ENCODE measurements around the gene HCN3.

HCN3 gene

DNA sequence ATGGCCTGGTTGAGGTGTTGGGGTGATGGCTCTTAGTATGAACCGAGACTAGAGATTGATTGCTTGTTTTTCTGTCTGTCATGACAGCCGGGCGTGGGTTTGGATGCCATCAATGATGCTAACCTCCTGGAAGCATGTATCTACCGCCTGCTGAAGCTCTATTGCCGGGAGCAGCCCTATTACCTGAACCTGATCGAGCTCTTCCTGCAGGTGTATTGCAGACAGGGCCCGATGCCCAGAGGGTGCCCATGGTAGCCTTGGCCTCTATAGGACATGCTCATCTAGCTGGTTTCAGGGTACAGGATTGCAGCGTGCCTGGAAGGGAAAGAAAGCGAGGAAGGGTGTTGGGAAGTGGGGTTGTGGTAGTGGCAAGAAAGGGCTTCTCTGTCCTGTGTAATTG lies 40.8 kb downstream of the HCN3 start:
- H3K36me3 ChIP-seq (ENCODE audit: control insufficient read depth, insufficient read depth, low read length), result peaks cover 19% of the 10 kb centered on the region
- no peak for DNase-seq (ENCODE audit: extremely low read depth, insufficient read length)
- TF ChIP-seq, protein P1, sequence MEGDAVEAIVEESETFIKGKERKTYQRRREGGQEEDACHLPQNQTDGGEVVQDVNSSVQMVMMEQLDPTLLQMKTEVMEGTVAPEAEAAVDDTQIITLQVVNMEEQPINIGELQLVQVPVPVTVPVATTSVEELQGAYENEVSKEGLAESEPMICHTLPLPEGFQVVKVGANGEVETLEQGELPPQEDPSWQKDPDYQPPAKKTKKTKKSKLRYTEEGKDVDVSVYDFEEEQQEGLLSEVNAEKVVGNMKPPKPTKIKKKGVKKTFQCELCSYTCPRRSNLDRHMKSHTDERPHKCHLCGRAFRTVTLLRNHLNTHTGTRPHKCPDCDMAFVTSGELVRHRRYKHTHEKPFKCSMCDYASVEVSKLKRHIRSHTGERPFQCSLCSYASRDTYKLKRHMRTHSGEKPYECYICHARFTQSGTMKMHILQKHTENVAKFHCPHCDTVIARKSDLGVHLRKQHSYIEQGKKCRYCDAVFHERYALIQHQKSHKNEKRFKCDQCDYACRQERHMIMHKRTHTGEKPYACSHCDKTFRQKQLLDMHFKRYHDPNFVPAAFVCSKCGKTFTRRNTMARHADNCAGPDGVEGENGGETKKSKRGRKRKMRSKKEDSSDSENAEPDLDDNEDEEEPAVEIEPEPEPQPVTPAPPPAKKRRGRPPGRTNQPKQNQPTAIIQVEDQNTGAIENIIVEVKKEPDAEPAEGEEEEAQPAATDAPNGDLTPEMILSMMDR (IDR thresholded peaks at IDR 0.05; ENCODE audit: insufficient read depth, low read length, poor library complexity, severe bottlenecking), result no peak
- H3K4me3 ChIP-seq (replicated peaks; ENCODE audit: low read depth, low read length), result no peak overlapping the region
- H3K27me3 ChIP-seq (replicated peaks; ENCODE audit: control insufficient read depth, insufficient read depth, low read length), result no peaks in the 10 kb centered on the region

DNA sequence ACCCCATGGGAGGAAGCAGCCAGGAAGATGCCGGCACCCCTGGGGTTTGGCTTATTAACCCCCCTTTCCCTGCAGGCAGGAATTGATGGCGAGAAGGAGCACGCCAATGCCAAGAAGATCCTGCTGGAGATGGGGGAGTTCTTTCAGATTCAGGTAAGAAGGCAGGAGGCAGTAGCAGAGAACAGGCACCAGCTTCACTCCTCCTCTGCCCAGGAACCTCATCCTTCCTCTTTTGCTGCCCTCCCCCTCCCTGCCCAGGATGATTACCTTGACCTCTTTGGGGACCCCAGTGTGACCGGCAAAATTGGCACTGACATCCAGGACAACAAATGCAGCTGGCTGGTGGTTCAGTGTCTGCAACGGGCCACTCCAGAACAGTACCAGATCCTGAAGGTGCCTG lies 42.3 kb downstream of the HCN3 start:
- DNase-seq (ENCODE audit: extremely low read depth, insufficient read length), result no peak
- H3K36me3 ChIP-seq (ENCODE audit: control insufficient read depth, insufficient read depth, low read length), result peaks cover 17% of the 10 kb centered on the region
- TF ChIP-seq, protein P1 (IDR thresholded peaks at IDR 0.05; ENCODE audit: insufficient read depth, low read length, poor library complexity, severe bottlenecking), result no peak
- H3K4me3 ChIP-seq (replicated peaks; ENCODE audit: low read depth, low read length), result no peak overlapping the region
- H3K27me3 ChIP-seq (replicated peaks; ENCODE audit: control insufficient read depth, insufficient read depth, low read length), result no peaks in the 10 kb centered on the region

DNA sequence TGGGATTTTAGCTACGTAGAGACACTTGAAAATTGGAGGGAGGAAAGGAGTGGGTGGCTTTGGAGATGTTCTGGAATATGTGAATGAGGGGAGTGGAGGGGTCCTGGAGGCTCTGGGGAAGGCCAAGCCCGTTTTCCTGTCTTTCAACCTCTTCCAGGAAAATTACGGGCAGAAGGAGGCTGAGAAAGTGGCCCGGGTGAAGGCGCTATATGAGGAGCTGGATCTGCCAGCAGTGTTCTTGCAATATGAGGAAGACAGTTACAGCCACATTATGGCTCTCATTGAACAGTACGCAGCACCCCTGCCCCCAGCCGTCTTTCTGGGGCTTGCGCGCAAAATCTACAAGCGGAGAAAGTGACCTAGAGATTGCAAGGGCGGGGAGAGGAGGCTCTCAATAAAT lies 43.0 kb downstream of the HCN3 start:
- DNase-seq (ENCODE audit: extremely low read depth, insufficient read length), result no peak
- Histone ChIP-seq H3K27me3 (replicated peaks; ENCODE audit: control insufficient read depth, insufficient read depth, low read length) (no peaks in the 10 kb centered on the region), H3K36me3 (ENCODE audit: control insufficient read depth, insufficient read depth, low read length) (peaks cover 14% of the 10 kb centered on the region), H3K4me3 (replicated peaks; ENCODE audit: low read depth, low read length) (no peak overlapping the region)
- TF ChIP-seq, protein P1 (IDR thresholded peaks at IDR 0.05; ENCODE audit: insufficient read depth, low read length, poor library complexity, severe bottlenecking), result no peak

DNA sequence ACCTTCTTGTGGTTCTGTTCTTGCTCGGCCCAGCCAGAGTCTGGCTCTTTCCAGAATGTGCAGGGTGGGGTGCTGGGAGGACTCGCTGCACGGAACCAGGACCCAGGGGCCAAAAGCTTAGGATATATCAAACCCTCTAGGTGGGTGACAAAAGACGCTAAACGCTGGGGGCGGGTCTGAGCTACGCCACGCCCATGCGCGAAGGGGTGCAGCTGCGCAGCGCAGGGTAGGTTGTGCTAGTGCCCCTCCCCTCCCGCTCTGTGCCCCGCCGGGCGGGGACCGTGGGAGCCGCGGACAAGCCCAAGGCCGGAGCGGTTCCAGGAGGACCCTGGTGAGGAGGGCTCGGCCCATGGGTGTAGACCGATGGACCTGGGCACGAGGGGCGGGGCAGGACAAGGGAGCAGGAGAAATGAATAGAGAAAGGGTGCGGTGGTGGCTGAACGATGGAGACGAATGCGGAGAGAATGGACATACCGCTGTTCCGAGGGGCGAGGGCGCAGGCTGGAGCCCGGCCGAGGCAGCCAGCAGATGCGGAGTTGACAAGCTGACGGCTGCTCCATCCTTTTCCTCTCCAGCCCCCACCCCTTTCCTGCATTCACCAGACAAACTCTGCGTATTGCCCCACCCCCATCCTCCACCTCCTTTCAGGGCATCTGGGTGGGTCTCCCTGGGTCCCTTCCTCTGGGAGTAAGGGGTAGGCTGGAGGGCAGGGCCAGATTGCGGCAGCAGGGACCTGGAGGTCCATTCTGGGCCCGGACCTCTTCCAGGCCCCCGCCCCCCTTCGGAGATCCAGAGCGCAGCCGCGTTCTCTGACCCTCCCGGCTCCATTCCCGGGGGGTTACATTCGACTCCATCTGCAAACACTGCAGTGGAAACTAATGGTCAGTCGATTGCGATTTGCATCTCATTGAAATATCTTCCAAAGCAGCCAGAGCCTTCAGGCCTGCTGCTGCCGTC lies 43.7 kb downstream of the HCN3 start, which contains the start of gene RUSC1:
Gene RUSC1, plus strand, starts transcription at position 234 of the 957 bp plus-strand sequence. CDS start 880 bp downstream, outside the sequence.
- DNase-seq (ENCODE audit: extremely low read depth, insufficient read length), result peak; percentile 79
- peaks cover 14% of the 10 kb centered on the region for H3K36me3 ChIP-seq (ENCODE audit: control insufficient read depth, insufficient read depth, low read length)

DNA sequence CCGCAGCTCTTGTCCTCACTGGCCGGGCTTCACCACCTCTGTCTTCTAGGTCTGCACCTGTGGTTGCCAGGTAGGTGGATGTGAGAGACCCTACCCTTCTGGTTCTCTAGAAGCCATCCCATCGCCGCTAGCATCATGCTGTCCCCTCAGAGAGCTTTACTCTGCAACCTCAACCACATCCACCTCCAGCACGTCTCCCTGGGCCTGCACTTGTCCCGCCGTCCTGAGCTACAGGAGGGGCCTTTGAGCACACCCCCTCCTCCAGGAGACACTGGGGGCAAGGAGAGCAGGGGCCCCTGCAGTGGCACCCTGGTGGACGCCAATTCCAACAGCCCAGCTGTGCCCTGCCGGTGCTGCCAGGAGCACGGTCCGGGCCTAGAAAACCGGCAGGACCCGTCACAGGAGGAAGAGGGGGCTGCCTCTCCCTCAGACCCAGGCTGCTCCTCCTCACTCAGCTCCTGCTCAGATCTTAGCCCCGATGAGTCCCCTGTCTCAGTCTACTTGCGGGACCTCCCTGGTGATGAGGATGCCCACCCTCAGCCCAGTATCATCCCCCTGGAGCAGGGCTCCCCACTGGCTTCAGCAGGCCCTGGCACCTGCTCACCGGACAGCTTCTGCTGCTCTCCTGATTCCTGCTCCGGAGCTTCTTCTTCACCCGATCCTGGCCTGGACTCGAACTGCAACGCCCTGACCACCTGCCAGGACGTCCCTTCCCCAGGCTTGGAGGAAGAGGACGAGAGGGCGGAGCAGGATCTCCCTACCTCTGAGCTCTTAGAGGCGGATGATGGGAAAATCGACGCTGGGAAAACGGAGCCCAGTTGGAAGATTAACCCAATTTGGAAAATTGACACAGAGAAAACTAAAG lies 44.6 kb downstream of the HCN3 start:
- DNase-seq (ENCODE audit: extremely low read depth, insufficient read length), result peak; percentile 37
- H3K4me3 ChIP-seq (replicated peaks; ENCODE audit: low read depth, low read length), result peak overlapping the region; percentile 89; the same call in 1 of the 2 replicates
- peaks cover 13% of the 10 kb centered on the region for H3K36me3 ChIP-seq (ENCODE audit: control insufficient read depth, insufficient read depth, low read length)
- no peaks in the 10 kb centered on the region for H3K27me3 ChIP-seq (replicated peaks; ENCODE audit: control insufficient read depth, insufficient read depth, low read length)
- TF ChIP-seq, protein P1 (IDR thresholded peaks at IDR 0.05; ENCODE audit: insufficient read depth, low read length, poor library complexity, severe bottlenecking), result no peak

More for the DNA sequence above, 43.7 kb downstream of the HCN3 start, which contains the start of gene RUSC1:
- H3K4me3 ChIP-seq (replicated peaks; ENCODE audit: low read depth, low read length), result no peak within 1 kb of the TSS
- H3K27me3 ChIP-seq (replicated peaks; ENCODE audit: control insufficient read depth, insufficient read depth, low read length), result no peaks in the 10 kb centered on the region
- TF ChIP-seq, protein P1 (IDR thresholded peaks at IDR 0.05; ENCODE audit: insufficient read depth, low read length, poor library complexity, severe bottlenecking), result no peak
